ENCODE measurements around the gene THAP4.
A peak's percentile ranks its signal among the peaks of the same experiment; 100 is the strongest.

The THAP4 gene

DNA sequence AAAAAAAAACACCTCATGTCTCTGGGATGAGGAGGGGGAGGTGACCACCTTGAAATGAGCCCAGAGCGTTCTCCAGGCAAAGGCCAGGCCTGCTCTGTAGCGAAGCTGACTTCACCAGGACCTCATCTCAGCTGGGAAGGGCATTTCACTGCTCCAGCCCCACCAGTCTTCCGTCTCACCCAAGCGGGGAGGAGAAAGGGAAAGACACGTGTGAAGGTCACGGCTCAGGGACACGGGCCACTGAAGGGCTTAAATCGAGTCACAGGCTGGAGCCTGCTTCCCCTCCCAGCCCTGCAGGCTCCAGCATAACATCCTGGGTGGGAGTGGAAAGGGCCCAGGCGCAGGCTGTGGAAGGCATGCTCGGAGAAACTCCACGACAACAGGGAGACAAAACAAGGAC lies 18.1 kb downstream of the THAP4 start:
- TF ChIP-seq, protein P1, sequence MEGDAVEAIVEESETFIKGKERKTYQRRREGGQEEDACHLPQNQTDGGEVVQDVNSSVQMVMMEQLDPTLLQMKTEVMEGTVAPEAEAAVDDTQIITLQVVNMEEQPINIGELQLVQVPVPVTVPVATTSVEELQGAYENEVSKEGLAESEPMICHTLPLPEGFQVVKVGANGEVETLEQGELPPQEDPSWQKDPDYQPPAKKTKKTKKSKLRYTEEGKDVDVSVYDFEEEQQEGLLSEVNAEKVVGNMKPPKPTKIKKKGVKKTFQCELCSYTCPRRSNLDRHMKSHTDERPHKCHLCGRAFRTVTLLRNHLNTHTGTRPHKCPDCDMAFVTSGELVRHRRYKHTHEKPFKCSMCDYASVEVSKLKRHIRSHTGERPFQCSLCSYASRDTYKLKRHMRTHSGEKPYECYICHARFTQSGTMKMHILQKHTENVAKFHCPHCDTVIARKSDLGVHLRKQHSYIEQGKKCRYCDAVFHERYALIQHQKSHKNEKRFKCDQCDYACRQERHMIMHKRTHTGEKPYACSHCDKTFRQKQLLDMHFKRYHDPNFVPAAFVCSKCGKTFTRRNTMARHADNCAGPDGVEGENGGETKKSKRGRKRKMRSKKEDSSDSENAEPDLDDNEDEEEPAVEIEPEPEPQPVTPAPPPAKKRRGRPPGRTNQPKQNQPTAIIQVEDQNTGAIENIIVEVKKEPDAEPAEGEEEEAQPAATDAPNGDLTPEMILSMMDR (IDR thresholded peaks at IDR 0.05; ENCODE audit: low read length): no peak
- no peak for TF ChIP-seq EZH2phosphoT487 (IDR thresholded peaks at IDR 0.05; ENCODE audit: low read length)
- TF ChIP-seq EZH2 (optimal IDR thresholded peaks at IDR 0.05; ENCODE audit: low read depth, low read length): no peak
- H3K27ac ChIP-seq (ENCODE audit: low read length): no peak overlapping the region
- no peak overlapping the region for H2AFZ ChIP-seq (ENCODE audit: low read length)
- H3K79me2 ChIP-seq (ENCODE audit: low read length): peaks cover 33% of the 10 kb centered on the region
- H3K9ac ChIP-seq (ENCODE audit: low read length): no peak overlapping the region
- H3K9me2 ChIP-seq (replicated peaks; ENCODE audit: insufficient read depth, low read length): no peaks in the 10 kb centered on the region
- no peaks in the 10 kb centered on the region for H3K9me3 ChIP-seq (replicated peaks; ENCODE audit: insufficient read depth, low read length)
- no peaks in the 10 kb centered on the region for H3K36me3 ChIP-seq (replicated peaks; ENCODE audit: insufficient read depth, low read length)
- no peaks in the 10 kb centered on the region for H4K20me1 ChIP-seq (ENCODE audit: insufficient read depth, low read length)
- no peaks in the 10 kb centered on the region for H3K27me3 ChIP-seq (replicated peaks; ENCODE audit: insufficient read depth, low read length)
- no peak overlapping the region for H3K4me3 ChIP-seq (ENCODE audit: low read length)
- no peak overlapping the region for H3K4me2 ChIP-seq (ENCODE audit: low read depth, low read length)
- no peak for DNase-seq
- no peaks in the 10 kb centered on the region for H3K4me1 ChIP-seq (ENCODE audit: low read length)
- H3F3A ChIP-seq (ENCODE audit: insufficient read depth, low read length): no peaks in the 10 kb centered on the region

DNA sequence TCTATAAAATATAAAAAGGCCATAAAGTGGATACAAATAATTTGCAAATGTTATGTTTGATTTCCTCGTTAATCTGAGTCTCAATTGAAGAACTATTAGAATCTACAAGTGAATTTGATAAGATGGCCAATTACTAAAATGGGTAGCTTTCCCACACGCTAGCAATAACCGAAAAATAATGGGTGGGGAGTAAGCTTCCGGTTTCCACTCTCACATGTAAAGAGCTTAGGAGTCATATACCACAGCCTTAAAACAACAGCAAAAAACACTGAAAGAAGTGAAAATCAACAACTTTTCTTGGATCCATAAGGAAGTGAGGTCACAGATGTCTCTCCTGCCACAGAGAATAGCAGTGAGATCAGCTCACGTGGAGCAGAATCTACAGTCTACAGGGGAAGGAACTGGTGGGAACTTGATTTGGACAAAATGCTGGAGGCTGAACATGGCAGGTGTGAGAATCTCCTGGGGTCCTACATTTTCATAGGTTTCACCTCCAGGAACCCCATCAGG lies 18.6 kb downstream of the THAP4 start:
- no peaks in the 10 kb centered on the region for H3F3A ChIP-seq (ENCODE audit: insufficient read depth, low read length)
- peaks cover 32% of the 10 kb centered on the region for H3K79me2 ChIP-seq (ENCODE audit: low read length)
- no peak overlapping the region for H3K4me2 ChIP-seq (ENCODE audit: low read depth, low read length)
- no peak overlapping the region for H3K9ac ChIP-seq (ENCODE audit: low read length)
- H2AFZ ChIP-seq (ENCODE audit: low read length): no peak overlapping the region
- no peaks in the 10 kb centered on the region for H3K36me3 ChIP-seq (replicated peaks; ENCODE audit: insufficient read depth, low read length)
- H3K9me2 ChIP-seq (replicated peaks; ENCODE audit: insufficient read depth, low read length): no peaks in the 10 kb centered on the region
- no peaks in the 10 kb centered on the region for H4K20me1 ChIP-seq (ENCODE audit: insufficient read depth, low read length)
- no peaks in the 10 kb centered on the region for H3K4me1 ChIP-seq (ENCODE audit: low read length)
- no peak for TF ChIP-seq EZH2 (optimal IDR thresholded peaks at IDR 0.05; ENCODE audit: low read depth, low read length)
- TF ChIP-seq, protein P1 (IDR thresholded peaks at IDR 0.05; ENCODE audit: low read length): no peak
- no peak for TF ChIP-seq EZH2phosphoT487 (IDR thresholded peaks at IDR 0.05; ENCODE audit: low read length)
- no peak overlapping the region for H3K4me3 ChIP-seq (ENCODE audit: low read length)
- H3K27ac ChIP-seq (ENCODE audit: low read length): no peak overlapping the region
- H3K9me3 ChIP-seq (replicated peaks; ENCODE audit: insufficient read depth, low read length): no peaks in the 10 kb centered on the region
- no peak for DNase-seq
- no peaks in the 10 kb centered on the region for H3K27me3 ChIP-seq (replicated peaks; ENCODE audit: insufficient read depth, low read length)

DNA sequence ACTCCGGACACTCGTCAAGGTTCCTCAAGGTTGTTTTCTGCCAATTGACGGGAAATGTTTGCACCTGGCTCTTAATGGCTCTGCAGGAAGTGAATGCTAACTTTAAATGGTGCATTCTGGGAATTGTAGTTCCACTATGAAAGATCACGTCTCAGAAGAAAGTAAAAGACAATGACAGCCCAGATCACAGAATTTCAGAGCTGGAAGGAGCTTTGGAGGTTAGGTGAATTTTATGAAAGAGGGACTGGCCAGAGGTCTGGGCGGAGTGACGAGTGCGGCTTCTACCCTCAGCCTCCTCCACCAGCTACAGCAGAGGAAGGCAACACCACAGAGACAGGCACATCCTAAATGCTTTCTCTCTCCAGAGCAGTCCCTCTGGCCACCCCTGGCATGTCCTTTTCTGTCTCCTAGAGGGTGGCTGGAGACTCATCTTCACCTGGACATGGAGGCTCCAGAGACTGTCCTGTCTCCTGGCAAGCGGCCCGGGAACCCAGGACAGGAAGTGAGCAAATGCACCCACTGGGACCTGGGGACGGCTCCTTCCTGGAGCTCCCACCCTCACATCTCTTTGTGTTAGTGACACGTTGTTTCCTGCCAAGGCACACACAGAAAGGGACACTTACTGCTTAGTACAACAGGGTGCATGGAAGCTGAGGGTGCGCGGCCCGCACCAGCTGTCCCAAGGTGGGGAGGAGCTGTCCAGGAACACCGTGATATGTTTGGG lies 19.4 kb downstream of the THAP4 start:
- Histone ChIP-seq H3F3A (ENCODE audit: insufficient read depth, low read length) (no peaks in the 10 kb centered on the region), H3K4me3 (ENCODE audit: low read length) (no peak overlapping the region), H3K27me3 (replicated peaks; ENCODE audit: insufficient read depth, low read length) (no peaks in the 10 kb centered on the region), H4K20me1 (ENCODE audit: insufficient read depth, low read length) (no peaks in the 10 kb centered on the region), H3K9ac (ENCODE audit: low read length) (no peak overlapping the region), H3K79me2 (ENCODE audit: low read length) (peaks cover 32% of the 10 kb centered on the region), H3K4me2 (ENCODE audit: low read depth, low read length) (no peak overlapping the region; the same call in 1 of the 2 replicates), H3K4me1 (ENCODE audit: low read length) (no peaks in the 10 kb centered on the region), H3K9me2 (replicated peaks; ENCODE audit: insufficient read depth, low read length) (no peaks in the 10 kb centered on the region), H3K27ac (ENCODE audit: low read length) (no peak overlapping the region), H2AFZ (ENCODE audit: low read length) (no peak overlapping the region), H3K36me3 (replicated peaks; ENCODE audit: insufficient read depth, low read length) (no peaks in the 10 kb centered on the region), H3K9me3 (replicated peaks; ENCODE audit: insufficient read depth, low read length) (no peaks in the 10 kb centered on the region)
- peak; percentile 38 for DNase-seq
- TF ChIP-seq EZH2 (optimal IDR thresholded peaks at IDR 0.05; ENCODE audit: low read depth, low read length) (no peak), EZH2phosphoT487 (IDR thresholded peaks at IDR 0.05; ENCODE audit: low read length) (no peak)
- TF ChIP-seq, protein P1 (IDR thresholded peaks at IDR 0.05; ENCODE audit: low read length): no peak

Data from MM.1S (cell line).